Suprapubic skin (tissue), 4 donors: Measurements from ENCODE around the gene LLPH. TPM values are rescaled to one million over a fixed set of nuclear protein-coding genes. Genes with fewer than 3 reads are reported as not detected.
"Not testable (repeated sequence)": the region's sequence is repeated elsewhere in the genome, so short reads cannot be mapped to it uniquely, and the experiment has no call there.

Source experiments
- DNase-seq, 2 donors: peaks; one replicate each; pipeline ENCODE4 v3.0.0-alpha.2; 2019; ENCODE audit warnings: low spot score in 2 of 2
- H3K27ac ChIP-seq: fragments of 200-600 bp; sonication (generic); one replicate; pipeline ENCODE4 v1.5.1; 2019
- H3K27me3 ChIP-seq: fragments of 200-600 bp; sonication (generic); one replicate; pipeline ENCODE4 v1.5.1; 2019
- H3K36me3 ChIP-seq: fragments of 200-600 bp; sonication (generic); one replicate; pipeline ENCODE4 v1.5.1; 2019
- H3K4me1 ChIP-seq: fragments of 200-600 bp; sonication (generic); one replicate; pipeline ENCODE4 v1.5.1; 2019
- H3K4me3 ChIP-seq: fragments of 200-600 bp; sonication (generic); one replicate; pipeline ENCODE4 v1.5.1; 2019; ENCODE audit warnings: mild to moderate bottlenecking
- H3K9me3 ChIP-seq: fragments of 200-600 bp; sonication (generic); one replicate; pipeline ENCODE4 v1.5.1; 2019
- EP300 ChIP-seq: sonication (generic); formaldehyde crosslinking; IDR thresholded peaks from one replicate; pipeline ENCODE4 v1.6.1; 2017; ENCODE audit warnings: antibody characterized with exemption
- POLR2A ChIP-seq, 2 donors: fragments of 450-650 bp; IDR thresholded peaks; one replicate each; pipeline ENCODE4 v1.6.1; 2017; ENCODE audit warnings: antibody characterized with exemption in 2 of 2, mild to moderate bottlenecking in 2 of 2, moderate library complexity in 2 of 2
- POLR2AphosphoS5 ChIP-seq, 3 donors: sonication (generic); formaldehyde crosslinking; IDR thresholded peaks; one replicate each; pipeline ENCODE4 v1.6.1; 2017; ENCODE audit warnings: antibody characterized with exemption in 3 of 3
- WGBS: methylation state at CpG from one replicate; pipeline ENCODE4 v1.1.5; 2018; 5-methylcytosine and 5-hydroxymethylcytosine counted together
- total RNA-seq, 4 donors: library from RNA; depleted of rRNA; stranded (reverse); fragments of >200 nt; gene quantifications; one replicate each; pipeline ENCODE4 v1.1.0, GENCODE V29; 2016
- TF ChIP-seq, protein P1 (sequence below), 2 donors: fragments of 200-600 bp in 1 of 2; fragments of 450-650 bp in 1 of 2; sonication (generic) in 1 of 2; IDR thresholded peaks; one replicate each; pipeline ENCODE4 v1.5.1; 2016 to 2019; ENCODE audit warnings: antibody characterized with exemption in 2 of 2, mild to moderate bottlenecking in 1 of 2, moderate library complexity in 1 of 2

The LLPH gene
- 1 to 10 TPM; 6.4 to 8.3 (median 6.7) TPM for total RNA-seq

DNA sequence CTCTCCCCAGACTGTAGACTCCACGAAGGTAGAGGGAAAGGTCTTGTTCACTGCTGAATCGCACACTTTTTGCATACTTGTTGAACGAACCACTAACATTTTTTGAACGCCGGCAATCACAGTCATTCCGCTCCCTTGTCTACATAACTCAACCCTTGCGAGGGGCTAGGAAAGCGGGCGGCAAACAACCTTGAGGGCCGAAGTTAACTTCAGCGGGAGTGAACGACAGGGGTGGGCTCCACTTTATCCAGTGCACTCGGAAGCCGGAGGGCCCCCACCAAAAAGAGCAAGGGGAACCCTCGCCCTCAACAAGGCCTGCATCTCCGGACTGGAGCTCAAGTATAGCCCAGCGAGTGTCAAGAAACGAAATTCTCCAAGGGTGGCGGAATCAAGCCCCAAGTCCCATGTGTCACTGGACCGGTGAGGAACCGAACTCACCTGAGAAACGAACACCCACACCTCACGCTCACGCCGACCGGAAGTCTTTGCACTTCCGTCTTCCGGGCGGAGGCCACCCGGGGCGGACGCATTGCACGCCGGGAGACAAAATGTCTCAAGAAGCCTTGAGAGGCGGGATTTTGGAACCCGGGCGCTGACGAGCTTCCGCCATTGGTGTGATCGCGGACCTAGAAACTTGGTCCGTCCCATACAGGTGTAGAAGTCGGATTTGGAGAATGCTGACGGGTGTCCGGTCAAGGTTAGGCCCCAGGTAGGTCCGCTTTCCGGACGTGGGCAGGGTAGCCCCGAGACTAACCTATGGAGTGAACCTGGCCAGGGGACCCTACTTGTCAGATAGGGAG lies at the start of gene LLPH:
LLPH (minus strand) TSS at position 484 of the 800 bp plus-strand sequence. CDS start 1,644 bp downstream, outside the sequence.
- H3K4me1 ChIP-seq: peaks cover 21% of the 10 kb centered on the region
- H3K36me3 ChIP-seq: peaks cover 21% of the 10 kb centered on the region
- TF ChIP-seq EP300: no peak
- TF ChIP-seq POLR2A (IDR thresholded peaks at IDR 0.05): peak in 1 of 2 donors; percentile 58
- TF ChIP-seq POLR2AphosphoS5 (IDR thresholded peaks at IDR 0.05): peak; percentile 16 to 93 (median 91)
- TF ChIP-seq, protein P1, sequence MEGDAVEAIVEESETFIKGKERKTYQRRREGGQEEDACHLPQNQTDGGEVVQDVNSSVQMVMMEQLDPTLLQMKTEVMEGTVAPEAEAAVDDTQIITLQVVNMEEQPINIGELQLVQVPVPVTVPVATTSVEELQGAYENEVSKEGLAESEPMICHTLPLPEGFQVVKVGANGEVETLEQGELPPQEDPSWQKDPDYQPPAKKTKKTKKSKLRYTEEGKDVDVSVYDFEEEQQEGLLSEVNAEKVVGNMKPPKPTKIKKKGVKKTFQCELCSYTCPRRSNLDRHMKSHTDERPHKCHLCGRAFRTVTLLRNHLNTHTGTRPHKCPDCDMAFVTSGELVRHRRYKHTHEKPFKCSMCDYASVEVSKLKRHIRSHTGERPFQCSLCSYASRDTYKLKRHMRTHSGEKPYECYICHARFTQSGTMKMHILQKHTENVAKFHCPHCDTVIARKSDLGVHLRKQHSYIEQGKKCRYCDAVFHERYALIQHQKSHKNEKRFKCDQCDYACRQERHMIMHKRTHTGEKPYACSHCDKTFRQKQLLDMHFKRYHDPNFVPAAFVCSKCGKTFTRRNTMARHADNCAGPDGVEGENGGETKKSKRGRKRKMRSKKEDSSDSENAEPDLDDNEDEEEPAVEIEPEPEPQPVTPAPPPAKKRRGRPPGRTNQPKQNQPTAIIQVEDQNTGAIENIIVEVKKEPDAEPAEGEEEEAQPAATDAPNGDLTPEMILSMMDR (IDR thresholded peaks at IDR 0.05): no peak
- H3K9me3 ChIP-seq: no peaks in the 10 kb centered on the region
- peak within 1 kb of the TSS; percentile 74 for H3K27ac ChIP-seq
- 0% methylated on average over 31 of the region's 49 CpGs for WGBS
- DNase-seq: peak; percentile 93 to 94
- peak within 1 kb of the TSS; percentile 72 for H3K4me3 ChIP-seq
- no peaks in the 10 kb centered on the region for H3K27me3 ChIP-seq

GRCh38 chr12:66176105-66176900 lies 45.8 kb upstream of the LLPH start:
- no peaks in the 10 kb centered on the region for H3K27me3 ChIP-seq
- no peaks in the 10 kb centered on the region for H3K36me3 ChIP-seq
- no peak for TF ChIP-seq POLR2AphosphoS5 (IDR thresholded peaks at IDR 0.05)
- TF ChIP-seq EP300: no peak
- no peak for TF ChIP-seq POLR2A (IDR thresholded peaks at IDR 0.05)
- H3K27ac ChIP-seq: no peak overlapping the region
- 77% methylated on average over 1 of the region's 1 CpG for WGBS
- H3K4me3 ChIP-seq: no peak overlapping the region
- H3K4me1 ChIP-seq: no peaks in the 10 kb centered on the region
- H3K9me3 ChIP-seq: no peaks in the 10 kb centered on the region
- no peak for DNase-seq

- H3K36me3 ChIP-seq, H3K4me1 ChIP-seq, H3K27ac ChIP-seq, H3K27me3 ChIP-seq, H3K4me3 ChIP-seq, DNase-seq, H3K9me3 ChIP-seq: not testable (repeated sequence)
- WGBS: 97% methylated on average over 47 of the region's 54 CpGs
Observed at GRCh38 chr12:66174391-66175325, 44.1 kb upstream of the LLPH start.

DNA sequence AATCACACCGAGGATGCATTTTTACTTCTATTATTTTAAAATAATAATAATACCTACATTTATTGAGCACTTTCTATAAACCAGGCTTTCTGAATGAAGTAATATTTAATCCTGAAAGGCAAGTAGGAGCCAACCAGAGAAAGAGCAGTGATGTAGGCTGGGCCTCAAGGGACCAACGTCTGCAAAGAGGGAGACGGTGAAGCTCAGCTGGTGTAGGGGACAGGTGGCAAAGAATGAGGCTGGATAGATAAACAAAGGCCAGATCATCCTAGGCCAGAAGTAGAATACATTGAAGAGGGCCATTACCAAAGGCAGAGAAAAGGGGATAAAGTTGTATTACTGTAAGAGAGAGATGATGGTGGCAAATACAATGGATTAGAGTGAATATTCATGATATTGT lies 40.1 kb upstream of the LLPH start:
- H3K4me3 ChIP-seq: peak overlapping the region; percentile 75
- no peak for DNase-seq
- WGBS: 96% methylated on average over 3 of the region's 3 CpGs
- peak overlapping the region; percentile 99 for H3K27ac ChIP-seq
- peaks cover 26% of the 10 kb centered on the region for H3K4me1 ChIP-seq
- peaks cover under 1% of the 10 kb centered on the region for H3K9me3 ChIP-seq
- H3K27me3 ChIP-seq: no peaks in the 10 kb centered on the region
- H3K36me3 ChIP-seq: peaks cover 3% of the 10 kb centered on the region
- no peak for TF ChIP-seq POLR2A (IDR thresholded peaks at IDR 0.05)
- TF ChIP-seq, protein P1 (IDR thresholded peaks at IDR 0.05): no peak
- TF ChIP-seq POLR2AphosphoS5 (IDR thresholded peaks at IDR 0.05): no peak
- TF ChIP-seq EP300: no peak

DNA sequence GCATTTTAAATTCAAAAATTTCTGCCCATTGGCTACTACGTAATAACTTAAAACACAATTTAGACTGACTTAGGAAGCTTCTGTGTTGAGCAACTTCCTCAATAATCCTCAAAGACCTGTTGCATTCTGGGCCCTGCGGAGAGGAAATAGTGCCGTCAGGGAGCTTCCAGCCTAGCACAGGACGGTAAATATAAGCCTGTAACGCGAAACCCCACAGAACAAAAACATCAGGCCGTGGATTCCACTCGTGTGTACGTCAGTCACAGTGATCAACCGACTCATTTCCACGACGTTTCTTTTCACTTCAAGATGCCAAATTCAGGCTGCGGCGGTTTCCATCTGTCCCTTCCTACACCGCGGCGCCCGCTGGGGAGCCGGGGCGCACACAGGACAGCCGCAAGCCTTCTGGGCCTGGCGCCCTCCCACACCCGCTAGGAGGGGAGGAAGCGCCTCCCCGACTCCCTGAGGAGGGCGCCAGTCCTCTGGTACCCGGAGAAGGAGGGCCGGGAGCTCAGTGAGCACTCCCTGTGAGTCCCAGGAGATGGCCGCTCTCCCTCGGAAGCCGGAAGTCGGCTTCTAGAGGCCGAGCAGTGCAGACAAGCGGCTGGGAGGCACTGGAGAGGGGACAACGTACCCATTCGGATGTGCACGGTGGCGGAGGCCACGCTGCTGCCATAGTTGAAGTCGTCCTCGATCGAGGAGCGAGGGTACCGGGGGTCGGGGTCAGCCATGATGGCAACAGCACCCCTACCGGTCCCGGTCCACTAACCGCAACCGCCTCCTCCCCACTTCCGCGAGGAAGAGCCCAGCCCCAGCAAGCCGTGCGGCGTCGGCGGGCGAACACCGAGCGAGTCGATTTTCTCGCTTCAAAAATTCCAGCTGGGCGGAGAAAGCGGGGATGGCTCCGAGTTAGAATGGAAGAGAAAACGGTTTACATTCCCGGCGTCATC lies 38.9 kb upstream of the LLPH start, which contains the start of gene TMBIM4:
TMBIM4 (minus strand) TSS at position 776 of the 950 bp plus-strand sequence; CDS start at position 731, 45 bp downstream.
- H3K36me3 ChIP-seq: peaks cover 3% of the 10 kb centered on the region
- H3K9me3 ChIP-seq: peaks cover 4% of the 10 kb centered on the region
- H3K27me3 ChIP-seq: no peaks in the 10 kb centered on the region
- H3K4me3 ChIP-seq: peak within 1 kb of the TSS; percentile 75
- H3K4me1 ChIP-seq: peaks cover 26% of the 10 kb centered on the region
- peak within 1 kb of the TSS; percentile 99 for H3K27ac ChIP-seq
- DNase-seq: peak; percentile 93 to 94
- TF ChIP-seq EP300: no peak
- TF ChIP-seq, protein P1 (IDR thresholded peaks at IDR 0.05): peak; percentile 33 to 51
- peak; percentile 70 to 79 (median 74) for TF ChIP-seq POLR2AphosphoS5 (IDR thresholded peaks at IDR 0.05)
- TF ChIP-seq POLR2A (IDR thresholded peaks at IDR 0.05): peak in 1 of 2 donors; percentile 82
- under 1% methylated on average over 44 of the region's 67 CpGs for WGBS
